ENCODE measurements around the gene PHYHIPL. TPM values are rescaled to one million over a fixed set of nuclear protein-coding genes. Genes with fewer than 3 reads are reported as not detected.

The PHYHIPL gene
- total RNA-seq, 1 experiment from 2014 or later, result not detected

DNA sequence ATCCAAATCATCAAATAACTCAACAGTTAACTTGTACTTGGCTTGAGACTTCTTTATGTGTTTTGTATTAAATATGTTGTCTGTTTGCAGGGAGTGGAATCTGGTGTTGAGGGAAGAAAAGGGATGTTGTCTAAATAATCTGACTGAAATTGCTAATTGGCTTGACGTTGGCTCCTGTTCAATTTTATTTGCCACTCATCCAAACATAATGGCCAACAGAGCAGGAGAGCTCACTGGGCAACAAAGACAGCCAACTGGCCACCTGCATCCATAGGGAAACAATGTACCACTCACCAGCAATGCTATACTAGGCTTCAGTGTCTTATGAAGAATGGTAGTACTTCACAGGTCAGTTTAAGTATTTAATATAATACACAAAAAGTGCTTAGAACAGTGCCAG is 105.4 kb downstream of the PHYHIPL start:
- Histone ChIP-seq H3K4me2 (ENCODE audit: low read length) (no peak overlapping the region), H3K79me2 (ENCODE audit: low read length) (no peaks in the 10 kb centered on the region), H3K9ac (ENCODE audit: low read length) (no peak overlapping the region), H3F3A (ENCODE audit: low read length, unreplicated experiment) (no peaks in the 10 kb centered on the region), H3K4me3 (ENCODE audit: low read length) (no peak overlapping the region), H2AFZ (ENCODE audit: low read length) (no peak overlapping the region), H3K9me3 (ENCODE audit: low read length) (no peaks in the 10 kb centered on the region), H3K27me3 (ENCODE audit: low read length) (peaks cover 6% of the 10 kb centered on the region; the same call in 1 of the 2 replicates), H3K9me2 (replicated peaks; ENCODE audit: low read length) (no peaks in the 10 kb centered on the region), H3K4me1 (ENCODE audit: insufficient read depth, low read length) (peaks cover 9% of the 10 kb centered on the region), H4K20me1 (ENCODE audit: low read length) (no peaks in the 10 kb centered on the region), H3K27ac (ENCODE audit: low read length) (no peak overlapping the region), H3K36me3 (ENCODE audit: low read depth, low read length) (no peaks in the 10 kb centered on the region)
- TF ChIP-seq EZH2phosphoT487 (IDR thresholded peaks at IDR 0.05; ENCODE audit: borderline replicate concordance, low read length) (no peak), EZH2 (IDR thresholded peaks at IDR 0.05; ENCODE audit: low read length, unreplicated experiment) (no peak)
- TF ChIP-seq, protein P1, sequence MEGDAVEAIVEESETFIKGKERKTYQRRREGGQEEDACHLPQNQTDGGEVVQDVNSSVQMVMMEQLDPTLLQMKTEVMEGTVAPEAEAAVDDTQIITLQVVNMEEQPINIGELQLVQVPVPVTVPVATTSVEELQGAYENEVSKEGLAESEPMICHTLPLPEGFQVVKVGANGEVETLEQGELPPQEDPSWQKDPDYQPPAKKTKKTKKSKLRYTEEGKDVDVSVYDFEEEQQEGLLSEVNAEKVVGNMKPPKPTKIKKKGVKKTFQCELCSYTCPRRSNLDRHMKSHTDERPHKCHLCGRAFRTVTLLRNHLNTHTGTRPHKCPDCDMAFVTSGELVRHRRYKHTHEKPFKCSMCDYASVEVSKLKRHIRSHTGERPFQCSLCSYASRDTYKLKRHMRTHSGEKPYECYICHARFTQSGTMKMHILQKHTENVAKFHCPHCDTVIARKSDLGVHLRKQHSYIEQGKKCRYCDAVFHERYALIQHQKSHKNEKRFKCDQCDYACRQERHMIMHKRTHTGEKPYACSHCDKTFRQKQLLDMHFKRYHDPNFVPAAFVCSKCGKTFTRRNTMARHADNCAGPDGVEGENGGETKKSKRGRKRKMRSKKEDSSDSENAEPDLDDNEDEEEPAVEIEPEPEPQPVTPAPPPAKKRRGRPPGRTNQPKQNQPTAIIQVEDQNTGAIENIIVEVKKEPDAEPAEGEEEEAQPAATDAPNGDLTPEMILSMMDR (conservative IDR thresholded peaks at IDR 0.05; ENCODE audit: low read depth, low read length), result no peak
- ChIA-PET POLR2A (ENCODE audit: unreplicated experiment) (no interaction called here), CTCF (no interaction called here)
- no TSS peak for BruUV-seq (replicated peaks)
- DNase-seq (no peak), ATAC-seq (no peak)
- intact Hi-C loops (cut with micrococcal nuclease), result no loop called here

DNA sequence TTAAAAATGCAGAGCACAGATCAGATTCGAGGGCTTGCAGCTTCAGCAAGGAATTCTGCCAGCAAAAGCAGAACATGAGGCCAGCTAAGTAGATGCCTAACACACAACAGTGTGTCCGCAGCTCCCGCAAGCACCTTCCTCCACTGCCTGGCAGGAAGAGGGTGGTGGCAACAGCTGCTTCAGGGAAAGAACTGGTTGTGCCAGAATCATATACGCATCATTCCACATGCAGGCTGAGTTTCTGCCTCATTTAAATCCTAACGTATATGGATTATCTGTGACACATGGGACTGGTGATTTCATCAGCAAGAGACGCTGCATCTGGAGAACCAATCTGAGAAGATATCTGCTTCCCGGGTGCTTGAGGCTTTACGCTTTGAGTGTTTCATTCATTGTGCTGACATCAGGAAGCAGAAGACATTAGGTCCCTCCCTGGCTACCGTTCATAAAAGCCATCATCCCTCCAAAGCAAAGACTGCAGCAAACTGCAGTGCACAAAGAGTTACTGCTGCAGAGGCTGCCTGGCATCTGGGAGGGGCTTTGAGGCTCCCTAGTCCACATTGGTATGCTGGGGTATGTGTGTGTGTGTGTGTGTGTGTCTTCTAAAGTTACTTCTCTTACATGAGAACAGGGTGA is 107.1 kb downstream of the PHYHIPL start:
- Histone ChIP-seq H3K9me2 (replicated peaks; ENCODE audit: low read length) (no peaks in the 10 kb centered on the region), H3K27ac (ENCODE audit: low read length) (peak overlapping the region; percentile 25; the same call in 1 of the 2 replicates), H2AFZ (ENCODE audit: low read length) (0 out of 2 replicates have a peak overlapping the region, but pooled peaks have one; percentile 14), H3K27me3 (ENCODE audit: low read length) (peaks cover 6% of the 10 kb centered on the region; the same call in 1 of the 2 replicates), H3K4me1 (ENCODE audit: insufficient read depth, low read length) (peaks cover 9% of the 10 kb centered on the region), H3K9me3 (ENCODE audit: low read length) (no peaks in the 10 kb centered on the region), H3K36me3 (ENCODE audit: low read depth, low read length) (no peaks in the 10 kb centered on the region), H4K20me1 (ENCODE audit: low read length) (no peaks in the 10 kb centered on the region), H3K4me2 (ENCODE audit: low read length) (peak overlapping the region; percentile 38), H3K4me3 (ENCODE audit: low read length) (no peak overlapping the region), H3K9ac (ENCODE audit: low read length) (no peak overlapping the region), H3F3A (ENCODE audit: low read length, unreplicated experiment) (no peaks in the 10 kb centered on the region), H3K79me2 (ENCODE audit: low read length) (no peaks in the 10 kb centered on the region)
- ChIA-PET POLR2A (ENCODE audit: unreplicated experiment) (no interaction called here), CTCF (no interaction called here)
- no TSS peak for BruUV-seq (replicated peaks)
- no peak for TF ChIP-seq EZH2 (IDR thresholded peaks at IDR 0.05; ENCODE audit: low read length, unreplicated experiment)
- TF ChIP-seq, protein P1 (conservative IDR thresholded peaks at IDR 0.05; ENCODE audit: low read depth, low read length), result no peak
- TF ChIP-seq EZH2phosphoT487 (IDR thresholded peaks at IDR 0.05; ENCODE audit: borderline replicate concordance, low read length), result no peak
- no peak for ATAC-seq
- intact Hi-C loops (cut with micrococcal nuclease), result no loop called here
- peak; percentile 46 for DNase-seq

Data from PC-3 (cell line).